IMR-90 (cell line): ENCODE results near the gene CAPS2.

Experiments used
- CEBPB ChIP-seq: IDR thresholded peaks from 2 replicates; pipeline ENCODE4 v1.6.1; 2012; ENCODE audit warnings: low read depth, low read length, improper control_type of control experiment
- CHD1 ChIP-seq: IDR thresholded peaks from 2 replicates; pipeline ENCODE4 v1.6.1; 2012; ENCODE audit warnings: low read depth, low read length, improper control_type of control experiment
- CTCF ChIP-seq: conservative IDR thresholded peaks from 2 replicates; pipeline ENCODE4 v1.5.1; 2012; ENCODE audit warnings: mild to moderate bottlenecking, low read depth, low read length, improper control_type of control experiment
- FOS ChIP-seq: fragments of 150-350 bp; IDR thresholded peaks from 2 replicates; pipeline ENCODE4 v1.6.1; 2016; ENCODE audit warnings: low read depth, low read length
- MAFK ChIP-seq: IDR thresholded peaks from 2 replicates; pipeline ENCODE4 v1.6.1; 2012; ENCODE audit warnings: low read depth, low read length, improper control_type of control experiment
- MAZ ChIP-seq: IDR thresholded peaks from 2 replicates; pipeline ENCODE4 v1.6.1; 2012; ENCODE audit warnings: low read depth, mild to moderate bottlenecking, low read length, improper control_type of control experiment, moderate library complexity, borderline replicate concordance
- NFE2L2 ChIP-seq: fragments of 150-350 bp; IDR thresholded peaks from 2 replicates; pipeline ENCODE4 v1.6.1; 2016; ENCODE audit warnings: low read depth, mild to moderate bottlenecking, low read length
- POLR2A ChIP-seq: IDR thresholded peaks from 2 replicates; pipeline ENCODE4 v1.6.1; 2012; ENCODE audit warnings: mild to moderate bottlenecking, low read depth, low read length
- RCOR1 ChIP-seq: IDR thresholded peaks from 2 replicates; pipeline ENCODE4 v1.6.1; 2012; ENCODE audit warnings: mild to moderate bottlenecking, low read length, improper control_type of control experiment; ENCODE audit not compliant: insufficient replicate concordance
- RFX5 ChIP-seq: IDR thresholded peaks from 2 replicates; pipeline ENCODE4 v1.8.0; 2012; ENCODE audit warnings: low read depth, mild to moderate bottlenecking, low read length, moderate library complexity
- USF2 ChIP-seq: fragments of 150-350 bp; IDR thresholded peaks from 2 replicates; pipeline ENCODE4 v1.6.1; 2017; ENCODE audit warnings: mild to moderate bottlenecking, antibody characterized with exemption, low read length, low read depth

GRCh38 chr12:75271576-75271975 lies 58.5 kb downstream of the CAPS2 start:
- TF ChIP-seq CTCF (no peak), RFX5 (no peak), CEBPB (no peak), CHD1 (no peak), POLR2A (no peak), FOS (no peak), MAZ (no peak), RCOR1 (no peak), USF2 (no peak), MAFK (no peak), NFE2L2 (no peak)
